Caco-2 (cell line): ENCODE results near the gene PHPT1. TPM values are rescaled to one million over a fixed set of nuclear protein-coding genes. Genes with fewer than 3 reads are reported as not detected.

Experiments
- BruUV-seq: library from RNA; stranded (reverse); fragments of 400-500 nt; replicated peaks from 2 replicates; lab custom pipeline; 2021; lab: Mats Ljungman, UMichigan
- CTCF ChIA-PET: fragments of 300-600 bp; sonication (Branson Sonifier 250); formaldehyde crosslinking; loops from one replicate; lab custom pipeline; 2022; ENCODE audit warnings: antibody characterized with exemption; lab: Charles Lee
- POLR2A ChIA-PET: fragments of 300-600 bp; sonication (Branson Sonifier 250); formaldehyde crosslinking; loops from one replicate; lab custom pipeline; 2022; ENCODE audit warnings: antibody characterized with exemption; lab: Charles Lee
- DNase-seq, 2 experiments: peaks; one replicate each; pipeline versions ENCODE4 v3.0.0 to v3.0.0-alpha.2; 2020 to 2022
- H3K27me3 ChIP-seq: replicated peaks from 2 replicates; pipeline ENCODE4 v1.6.0; 2011; ENCODE audit warnings: low read length; ENCODE audit not compliant: control insufficient read depth, insufficient read depth
- H3K36me3 ChIP-seq: 2 replicates; pipeline ENCODE4 v1.5.1; 2011; ENCODE audit warnings: low read length; ENCODE audit not compliant: control insufficient read depth, insufficient read depth
- H3K4me1 ChIP-seq: fragments of 250-450 bp; sonication (Bioruptor Pico); 2 replicates; pipeline ENCODE4 v1.5.1; 2020; ENCODE audit warnings: mild to moderate bottlenecking
- H3K4me3 ChIP-seq: 2 replicates; pipeline ENCODE4 v1.5.1; 2011; ENCODE audit warnings: low read depth, mild to moderate bottlenecking, control low read depth, low read length
- H3K9me3 ChIP-seq: fragments of 250-450 bp; sonication (Bioruptor Pico); 2 replicates; pipeline ENCODE4 v1.5.1; 2020; ENCODE audit warnings: mild to moderate bottlenecking, moderate library complexity
- H3K27ac Mint-ChIP-seq: one replicate; pipeline ENCODE4 v1.8.0; 2022; ENCODE audit warnings: mixed read lengths; ENCODE audit not compliant: unreplicated experiment
- H3K27me3 Mint-ChIP-seq: one replicate; pipeline ENCODE4 v1.8.0; 2022; ENCODE audit warnings: mixed read lengths; ENCODE audit not compliant: insufficient read depth, unreplicated experiment
- H3K36me3 Mint-ChIP-seq: one replicate; pipeline ENCODE4 v1.8.0; 2022; ENCODE audit warnings: mild to moderate bottlenecking, mixed read lengths; ENCODE audit not compliant: insufficient read depth, unreplicated experiment
- H3K4me1 Mint-ChIP-seq: one replicate; pipeline ENCODE4 v1.8.0; 2022; ENCODE audit warnings: low read depth, mixed read lengths; ENCODE audit not compliant: unreplicated experiment
- H3K4me3 Mint-ChIP-seq: one replicate; pipeline ENCODE4 v1.8.0; 2022; ENCODE audit warnings: mild to moderate bottlenecking, moderate library complexity, mixed read lengths; ENCODE audit not compliant: unreplicated experiment
- H3K9me3 Mint-ChIP-seq: one replicate; pipeline ENCODE4 v1.8.0; 2022; ENCODE audit warnings: mixed read lengths; ENCODE audit not compliant: unreplicated experiment
- intact Hi-C: fragments of 100-400 bp; cut with micrococcal nuclease; formaldehyde crosslinking; loops from one replicate; pipeline ENCODE4 v1.10.0; 2022; ENCODE audit not compliant: unreplicated experiment
- total RNA-seq: library from RNA; stranded (reverse); gene quantifications from 2 replicates; pipeline ENCODE4 v1.2.3, GENCODE V29; 2022
- TF ChIP-seq, protein P1 (sequence below), 2 experiments: fragments of 200-600 bp in 1 of 2; IDR thresholded peaks; 1 replicate in 1 of 2; 2 replicates in 1 of 2; pipeline versions ENCODE4 v1.5.1 to v1.8.0; 2011 to 2022; ENCODE audit warnings: antibody characterized with exemption in 1 of 2, control low read depth in 1 of 2, inconsistent platforms in 1 of 2, low read depth in 1 of 2, low read length in 1 of 2, mild to moderate bottlenecking in 1 of 2, moderate library complexity in 1 of 2; ENCODE audit not compliant: insufficient read depth in 1 of 2, severe bottlenecking in 1 of 2, unreplicated experiment in 1 of 2

PHPT1 gene
- total RNA-seq, 1 experiment from 2014 or later, result 105 TPM

DNA sequence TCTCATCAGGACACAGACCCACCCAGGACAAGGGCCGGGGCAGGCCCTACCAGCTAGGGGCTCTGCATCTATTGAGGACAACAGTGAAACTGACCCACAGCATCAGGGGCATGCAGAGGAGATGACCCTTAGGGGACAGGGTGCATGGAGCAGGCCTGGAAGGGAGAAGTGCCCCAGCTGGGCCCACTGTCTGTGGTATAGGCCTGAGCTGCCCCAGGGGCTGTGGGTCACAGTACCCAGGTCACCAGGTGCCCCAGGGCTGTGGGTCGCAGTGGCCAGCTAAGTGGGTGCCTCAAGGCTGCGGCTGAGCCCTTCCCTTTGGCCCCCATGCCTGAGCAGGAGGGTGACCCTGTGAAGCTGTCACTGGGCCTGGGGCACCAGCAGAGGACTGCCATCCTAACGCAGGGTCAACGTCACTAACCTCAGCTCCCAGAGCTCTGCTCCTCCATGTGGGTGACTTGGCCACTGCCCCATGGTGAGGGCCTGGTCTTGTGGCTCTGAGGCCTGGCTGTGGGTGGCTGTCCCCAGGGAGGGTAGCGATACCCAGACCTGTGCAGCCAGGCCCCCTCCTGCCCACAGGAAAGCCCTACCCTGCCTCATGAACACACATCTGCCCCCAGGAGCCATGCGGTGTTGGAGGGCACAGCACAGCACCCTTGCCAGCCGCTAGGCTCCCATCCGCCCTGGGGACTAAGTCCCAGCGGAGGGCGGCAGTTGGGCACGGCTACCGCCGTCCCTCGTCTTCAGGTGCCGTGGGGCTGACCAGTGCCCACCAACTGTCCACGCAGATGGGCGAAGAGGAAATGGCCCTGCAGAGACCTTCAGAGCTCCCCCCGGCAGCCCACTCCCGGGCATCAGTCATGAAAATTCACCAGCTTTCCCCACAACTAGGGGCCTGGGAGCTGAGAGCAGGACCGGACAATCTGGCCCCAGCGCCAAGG is 12.0 kb downstream of the PHPT1 start:
- no TSS peak for BruUV-seq
- Mint-ChIP-seq H3K27me3 (no peaks in the 10 kb centered on the region), H3K36me3 (peaks cover 95% of the 10 kb centered on the region), H3K9me3 (no peaks in the 10 kb centered on the region), H3K27ac (no peak overlapping the region), H3K4me1 (no peaks in the 10 kb centered on the region), H3K4me3 (no peak overlapping the region)
- no peaks in the 10 kb centered on the region for H3K27me3 ChIP-seq
- ChIA-PET CTCF (no interaction called here), POLR2A (no interaction called here)
- peaks cover 1% of the 10 kb centered on the region; the same call in 1 of the 2 replicates for H3K36me3 ChIP-seq
- intact Hi-C loops, result no loop called here
- H3K4me1 ChIP-seq, result peaks cover 13% of the 10 kb centered on the region
- no peaks in the 10 kb centered on the region for H3K9me3 ChIP-seq
- no peak overlapping the region for H3K4me3 ChIP-seq
- DNase-seq, result no peak
- TF ChIP-seq, protein P1, sequence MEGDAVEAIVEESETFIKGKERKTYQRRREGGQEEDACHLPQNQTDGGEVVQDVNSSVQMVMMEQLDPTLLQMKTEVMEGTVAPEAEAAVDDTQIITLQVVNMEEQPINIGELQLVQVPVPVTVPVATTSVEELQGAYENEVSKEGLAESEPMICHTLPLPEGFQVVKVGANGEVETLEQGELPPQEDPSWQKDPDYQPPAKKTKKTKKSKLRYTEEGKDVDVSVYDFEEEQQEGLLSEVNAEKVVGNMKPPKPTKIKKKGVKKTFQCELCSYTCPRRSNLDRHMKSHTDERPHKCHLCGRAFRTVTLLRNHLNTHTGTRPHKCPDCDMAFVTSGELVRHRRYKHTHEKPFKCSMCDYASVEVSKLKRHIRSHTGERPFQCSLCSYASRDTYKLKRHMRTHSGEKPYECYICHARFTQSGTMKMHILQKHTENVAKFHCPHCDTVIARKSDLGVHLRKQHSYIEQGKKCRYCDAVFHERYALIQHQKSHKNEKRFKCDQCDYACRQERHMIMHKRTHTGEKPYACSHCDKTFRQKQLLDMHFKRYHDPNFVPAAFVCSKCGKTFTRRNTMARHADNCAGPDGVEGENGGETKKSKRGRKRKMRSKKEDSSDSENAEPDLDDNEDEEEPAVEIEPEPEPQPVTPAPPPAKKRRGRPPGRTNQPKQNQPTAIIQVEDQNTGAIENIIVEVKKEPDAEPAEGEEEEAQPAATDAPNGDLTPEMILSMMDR (IDR thresholded peaks at IDR 0.05; ENCODE audit: insufficient read depth in 1 of 2, low read depth in 1 of 2, low read length in 1 of 2, severe bottlenecking in 1 of 2, unreplicated experiment in 1 of 2), result no peak

DNA sequence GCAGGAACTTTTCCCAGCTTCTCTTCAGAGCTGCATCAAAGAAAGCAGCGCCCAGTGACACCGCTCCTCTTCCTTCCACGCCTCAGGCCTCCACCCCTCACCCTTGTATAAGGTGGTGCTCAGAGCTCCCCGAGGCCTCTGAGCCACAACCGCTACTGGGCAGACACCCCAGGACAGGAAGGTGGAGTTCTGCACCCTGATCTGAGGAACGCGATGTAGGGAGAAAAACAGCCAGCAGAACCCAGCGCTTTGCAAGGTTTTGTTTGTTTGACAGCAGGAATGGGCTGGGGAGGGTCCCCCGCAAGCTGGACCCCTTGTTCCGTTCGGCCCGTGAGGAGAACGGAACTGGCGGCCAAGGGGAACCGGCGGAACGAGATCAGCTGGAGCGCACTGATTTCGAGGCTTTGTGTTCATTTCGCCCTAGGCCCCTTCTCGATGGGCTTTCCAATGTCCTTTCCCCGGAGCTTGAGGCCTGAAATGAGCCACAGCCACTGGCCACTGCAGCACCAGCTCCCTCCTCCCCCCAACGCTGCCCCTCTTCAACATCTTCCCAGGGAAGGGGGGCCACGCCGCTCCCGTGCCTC is 12.8 kb downstream of the PHPT1 start:
- Mint-ChIP-seq H3K4me3 (no peak overlapping the region), H3K36me3 (peaks cover 90% of the 10 kb centered on the region), H3K27me3 (no peaks in the 10 kb centered on the region), H3K9me3 (no peaks in the 10 kb centered on the region), H3K27ac (peak overlapping the region; percentile 73), H3K4me1 (no peaks in the 10 kb centered on the region)
- Histone ChIP-seq H3K36me3 (peaks cover 1% of the 10 kb centered on the region; the same call in 1 of the 2 replicates), H3K9me3 (no peaks in the 10 kb centered on the region), H3K4me3 (no peak overlapping the region), H3K4me1 (peaks cover 13% of the 10 kb centered on the region), H3K27me3 (no peaks in the 10 kb centered on the region)
- no TSS peak for BruUV-seq
- POLR2A ChIA-PET, result no interaction called here
- CTCF ChIA-PET, result no interaction called here
- intact Hi-C loops, result no loop called here
- TF ChIP-seq, protein P1 (IDR thresholded peaks at IDR 0.05; ENCODE audit: insufficient read depth in 1 of 2, low read depth in 1 of 2, low read length in 1 of 2, severe bottlenecking in 1 of 2, unreplicated experiment in 1 of 2), result no peak
- DNase-seq, result no peak

DNA sequence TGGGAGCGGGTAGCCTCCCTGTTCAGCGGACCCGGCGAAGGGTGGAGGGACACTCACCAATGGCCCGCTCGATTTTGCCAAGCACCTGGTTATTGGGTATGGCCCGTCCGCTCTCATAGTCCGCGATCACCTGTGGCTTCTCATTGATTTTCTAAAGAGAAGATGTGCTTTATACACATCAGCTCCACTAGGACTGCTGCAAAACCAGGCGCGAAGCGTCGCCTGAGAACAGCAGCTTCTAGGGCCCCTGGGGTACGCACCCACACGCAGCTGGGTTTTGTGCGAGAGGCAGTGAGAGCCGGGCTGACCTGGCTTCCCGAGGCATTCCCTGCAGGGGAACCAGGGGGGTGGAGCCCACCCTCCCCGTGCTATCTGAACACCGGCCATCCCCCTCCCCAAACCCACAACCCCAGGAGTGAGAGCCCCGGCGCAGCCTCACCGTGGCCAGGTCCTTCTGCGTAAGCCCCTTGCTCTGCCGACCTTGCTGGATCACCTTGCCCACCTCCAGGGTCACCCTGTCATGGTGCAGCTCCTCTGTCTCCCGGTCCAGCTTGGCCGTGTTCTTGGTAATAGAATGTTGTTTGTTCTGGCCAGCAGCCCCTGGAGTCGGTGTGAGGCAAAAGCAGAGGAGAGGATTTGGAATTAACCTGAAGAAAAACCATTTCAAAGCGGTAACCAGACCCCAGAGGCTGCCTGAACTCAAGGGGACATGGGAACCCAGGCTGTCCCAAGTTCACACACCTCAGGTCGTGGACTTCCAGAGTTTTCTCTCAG is 13.8 kb downstream of the PHPT1 start:
- Mint-ChIP-seq H3K4me3 (no peak overlapping the region), H3K27me3 (no peaks in the 10 kb centered on the region), H3K36me3 (peaks cover 79% of the 10 kb centered on the region), H3K27ac (no peak overlapping the region), H3K9me3 (no peaks in the 10 kb centered on the region), H3K4me1 (no peaks in the 10 kb centered on the region)
- H3K36me3 ChIP-seq, result peaks cover 1% of the 10 kb centered on the region; the same call in 1 of the 2 replicates
- ChIA-PET CTCF (no interaction called here), POLR2A (no interaction called here)
- H3K4me3 ChIP-seq, result no peak overlapping the region
- no peak for DNase-seq
- intact Hi-C loops, result no loop called here
- H3K9me3 ChIP-seq, result no peaks in the 10 kb centered on the region
- TF ChIP-seq, protein P1 (IDR thresholded peaks at IDR 0.05; ENCODE audit: insufficient read depth in 1 of 2, low read depth in 1 of 2, low read length in 1 of 2, severe bottlenecking in 1 of 2, unreplicated experiment in 1 of 2), result no peak
- no peaks in the 10 kb centered on the region for H3K27me3 ChIP-seq
- peaks cover 13% of the 10 kb centered on the region for H3K4me1 ChIP-seq
- no TSS peak for BruUV-seq
